OCI-LY3 (cell line): ENCODE measurements around the gene KAZN.

Source experiments
- H2AFZ ChIP-seq: fragments of 200-600, 300-600 bp; shearing (Covaris generic); 2 replicates; pipeline ENCODE4 v1.6.0; 2014; ENCODE audit warnings: antibody characterized with exemption, low read depth, low read length
- H3K27ac ChIP-seq: fragments of 200-600, 300-600 bp; sonication (generic); 2 replicates; pipeline ENCODE4 v1.5.1; 2014; ENCODE audit warnings: mild to moderate bottlenecking, low read length, moderate library complexity, mixed read lengths
- H3K27me3 ChIP-seq: fragments of 200-600, 300-600 bp; sonication (generic); 2 replicates; pipeline ENCODE4 v1.6.1; 2014; ENCODE audit warnings: low read depth, low read length, mixed read lengths
- H3K36me3 ChIP-seq: fragments of 200-600, 300-600 bp; sonication (generic); replicated peaks from 2 replicates; pipeline ENCODE3; 2014; ENCODE audit warnings: low read depth, low read length, mixed read lengths
- H3K4me1 ChIP-seq: fragments of 300-600, 200-600 bp; sonication (generic); 2 replicates; pipeline ENCODE4 v1.6.1; 2014; ENCODE audit warnings: low read length, mixed read lengths
- H3K4me2 ChIP-seq: fragments of 200-600, 300-600 bp; sonication (generic); 2 replicates; pipeline ENCODE4 v1.6.1; 2014; ENCODE audit warnings: low read length, mixed read lengths
- H3K4me3 ChIP-seq: fragments of 300-600, 200-600 bp; sonication (generic); 2 replicates; pipeline ENCODE4 v1.5.1; 2014; ENCODE audit warnings: antibody characterized with exemption, mild to moderate bottlenecking, low read length, moderate library complexity
- H3K79me2 ChIP-seq: fragments of 300-600, 200-600 bp; shearing (Covaris generic); 2 replicates; pipeline ENCODE4 v1.6.1; 2014; ENCODE audit warnings: mild to moderate bottlenecking, low read length, mixed read lengths
- H3K9ac ChIP-seq: fragments of 300-600, 200-600 bp; shearing (Covaris generic); 2 replicates; pipeline ENCODE4 v1.6.0; 2014; ENCODE audit warnings: mild to moderate bottlenecking, low read length, moderate library complexity
- H3K9me3 ChIP-seq: fragments of 200-600, 300-600 bp; shearing (Covaris generic); 2 replicates; pipeline ENCODE4 v1.6.1; 2014; ENCODE audit warnings: low read length, mixed read lengths; ENCODE audit not compliant: insufficient read depth
- H4K20me1 ChIP-seq: fragments of 200-600, 300-600 bp; sonication (generic); 2 replicates; pipeline ENCODE4 v1.6.1; 2016; ENCODE audit warnings: low read length, mixed read lengths; ENCODE audit not compliant: insufficient read depth
- CTCF ChIP-seq: fragments of 200-600, 300-600 bp; sonication (generic); IDR thresholded peaks from 2 replicates; pipeline ENCODE4 v1.5.1; 2014; ENCODE audit warnings: antibody characterized with exemption, low read length, low read depth
- EZH2phosphoT487 ChIP-seq: fragments of 200-600 bp; shearing (Covaris generic); IDR thresholded peaks from 2 replicates; pipeline ENCODE4 v1.6.1; 2018; ENCODE audit warnings: antibody characterized with exemption, mixed run types, low read depth

Gene KAZN

GRCh38 chr1:14615549-14616218 lies 17.2 kb downstream of the KAZN start:
- Histone ChIP-seq H3K4me3 (no peak overlapping the region), H3K27me3 (no peaks in the 10 kb centered on the region), H3K4me1 (no peaks in the 10 kb centered on the region), H3K9ac (no peak overlapping the region), H2AFZ (no peak overlapping the region), H3K27ac (no peak overlapping the region), H3K9me3 (no peaks in the 10 kb centered on the region), H4K20me1 (no peaks in the 10 kb centered on the region), H3K4me2 (no peak overlapping the region), H3K79me2 (no peaks in the 10 kb centered on the region), H3K36me3 (no peaks in the 10 kb centered on the region)
- TF ChIP-seq EZH2phosphoT487 (no peak), CTCF (no peak)

GRCh38 chr1:14616632-14617396 lies 18.3 kb downstream of the KAZN start:
- H3K9me3 ChIP-seq: no peaks in the 10 kb centered on the region
- no peaks in the 10 kb centered on the region for H3K36me3 ChIP-seq
- H3K4me2 ChIP-seq: no peak overlapping the region
- H3K4me1 ChIP-seq: no peaks in the 10 kb centered on the region
- no peak for TF ChIP-seq EZH2phosphoT487
- TF ChIP-seq CTCF: no peak
- H3K9ac ChIP-seq: no peak overlapping the region
- no peak overlapping the region for H3K27ac ChIP-seq
- no peaks in the 10 kb centered on the region for H3K27me3 ChIP-seq
- H3K4me3 ChIP-seq: no peak overlapping the region
- no peaks in the 10 kb centered on the region for H4K20me1 ChIP-seq
- H2AFZ ChIP-seq: no peak overlapping the region
- H3K79me2 ChIP-seq: no peaks in the 10 kb centered on the region

DNA sequence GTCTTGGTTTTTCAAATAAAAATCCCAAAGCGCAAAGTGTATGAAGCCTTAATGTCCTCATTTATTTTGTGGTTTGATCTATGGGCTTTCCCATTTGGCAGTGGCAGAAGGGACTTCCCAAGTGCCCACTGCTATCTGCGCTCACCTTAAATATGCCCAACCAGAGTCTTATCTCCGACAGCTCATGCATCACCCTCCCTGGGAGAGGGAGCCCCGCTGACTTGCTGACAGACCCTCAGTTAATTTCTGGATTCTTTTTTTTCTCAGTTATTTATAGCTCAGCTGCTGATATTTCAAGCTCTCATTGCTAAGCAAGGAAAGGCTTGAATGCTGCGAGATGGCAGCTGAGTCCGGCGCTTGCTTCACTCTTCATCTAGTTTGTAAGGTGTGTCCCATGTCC lies 19.3 kb downstream of the KAZN start:
- Histone ChIP-seq H2AFZ (no peak overlapping the region), H3K9me3 (no peaks in the 10 kb centered on the region), H3K27me3 (no peaks in the 10 kb centered on the region), H3K9ac (no peak overlapping the region), H3K4me2 (no peak overlapping the region), H3K79me2 (no peaks in the 10 kb centered on the region), H3K36me3 (no peaks in the 10 kb centered on the region), H3K27ac (no peak overlapping the region), H3K4me3 (no peak overlapping the region), H3K4me1 (no peaks in the 10 kb centered on the region), H4K20me1 (no peaks in the 10 kb centered on the region)
- TF ChIP-seq EZH2phosphoT487 (no peak), CTCF (no peak)

DNA sequence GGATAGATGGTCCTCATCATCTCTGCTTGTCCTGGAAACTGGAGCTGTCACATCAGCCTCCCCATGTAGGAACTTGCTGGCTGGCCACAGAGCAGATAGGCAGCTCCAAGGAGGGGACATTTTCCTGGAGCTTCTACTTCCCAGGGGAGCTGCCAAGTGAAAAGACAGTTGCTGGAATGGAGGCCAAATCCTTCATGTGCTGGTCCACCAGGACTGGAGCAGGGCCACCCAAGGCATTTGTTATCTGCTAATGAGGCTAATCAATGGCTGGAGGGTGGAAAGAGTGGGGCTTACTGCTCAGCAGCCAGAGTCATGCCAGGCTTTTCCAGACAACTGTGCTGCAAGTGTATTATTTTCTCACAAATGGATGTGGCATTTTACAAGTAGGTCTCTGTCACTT lies 22.5 kb downstream of the KAZN start:
- Histone ChIP-seq H3K4me2 (no peak overlapping the region), H3K4me1 (no peaks in the 10 kb centered on the region), H3K27me3 (no peaks in the 10 kb centered on the region), H3K9me3 (no peaks in the 10 kb centered on the region), H4K20me1 (no peaks in the 10 kb centered on the region), H3K4me3 (no peak overlapping the region), H3K79me2 (no peaks in the 10 kb centered on the region), H2AFZ (no peak overlapping the region), H3K9ac (no peak overlapping the region), H3K36me3 (no peaks in the 10 kb centered on the region), H3K27ac (no peak overlapping the region)
- TF ChIP-seq EZH2phosphoT487 (no peak), CTCF (no peak)
